GM12878 (cell line): ENCODE data around the gene CNTNAP2.

ENCODE experiments used
- CREB1 ChIP-seq: IDR thresholded peaks from 2 replicates; pipeline ENCODE4 v1.6.1; 2012; ENCODE audit warnings: low read depth, mild to moderate bottlenecking, inconsistent platforms
- HCFC1 ChIP-seq: fragments of 150-350 bp; IDR thresholded peaks from 2 replicates; pipeline ENCODE4 v1.6.1; 2014; ENCODE audit warnings: low read length
- NR2C1 ChIP-seq: fragments of 450-650 bp; IDR thresholded peaks from 2 replicates; pipeline ENCODE4 v1.6.1; 2017; ENCODE audit warnings: antibody characterized with exemption, mild to moderate bottlenecking, moderate library complexity
- RAD21 ChIP-seq: IDR thresholded peaks from 2 replicates; pipeline ENCODE4 v1.6.1; 2011; ENCODE audit warnings: mild to moderate bottlenecking, low read depth, low read length, moderate library complexity; ENCODE audit not compliant: insufficient read depth
- ZZZ3 ChIP-seq: IDR thresholded peaks from 2 replicates; pipeline ENCODE4 v1.6.1; 2011; ENCODE audit warnings: low read depth; ENCODE audit not compliant: control insufficient read depth, insufficient read length
- TF ChIP-seq, protein P1 (sequence below): IDR thresholded peaks from 2 replicates; pipeline ENCODE4 v1.6.1; 2012; ENCODE audit warnings: low read depth, low read length, improper control_type of control experiment

DNA sequence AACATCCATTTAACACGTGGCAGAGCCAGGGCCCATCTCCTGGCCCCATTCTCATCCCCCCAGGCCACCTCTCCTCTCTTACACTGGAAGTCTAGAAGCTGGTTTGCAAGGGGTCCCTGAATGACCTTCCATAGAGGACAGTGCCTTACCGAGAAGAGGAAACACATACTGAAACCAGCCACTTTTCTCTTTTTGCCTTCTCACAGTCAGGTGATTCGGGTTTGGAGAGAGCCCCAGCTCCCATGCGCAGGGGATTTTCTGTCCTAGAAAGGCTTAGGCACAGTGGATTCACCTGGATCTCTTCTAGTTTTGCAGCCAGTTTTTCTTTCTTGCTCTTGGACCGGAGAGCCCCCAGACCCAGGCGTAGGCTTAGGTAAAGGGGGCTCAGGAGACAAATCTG lies 2139.8 kb downstream of the CNTNAP2 start:
- TF ChIP-seq ZZZ3 (no peak), RAD21 (no peak), HCFC1 (no peak), NR2C1 (no peak), CREB1 (no peak)
- TF ChIP-seq, protein P1, sequence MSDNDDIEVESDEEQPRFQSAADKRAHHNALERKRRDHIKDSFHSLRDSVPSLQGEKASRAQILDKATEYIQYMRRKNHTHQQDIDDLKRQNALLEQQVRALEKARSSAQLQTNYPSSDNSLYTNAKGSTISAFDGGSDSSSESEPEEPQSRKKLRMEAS, result no peak
